Natural killer cell (primary cell): ENCODE measurements around the gene LIFR. TPM values are rescaled to one million over a fixed set of nuclear protein-coding genes. Genes with fewer than 3 reads are reported as not detected.

Source experiments
- ATAC-seq, 3 donors: fragments of 150-1000 bp in 2 of 3; fragments of 200-7000 bp in 1 of 3; cut with Tn5 transposase; 1 replicate in 1 of 3; 2 replicates in 2 of 3; pipeline ENCODE4 v1.10.0; 2021; ENCODE audit warnings: mild to moderate bottlenecking in 2 of 3, moderate library complexity in 2 of 3
- DNase-seq, 2 donors: peaks; one replicate each; pipeline versions ENCODE4 v3.0.0 to v3.0.0-alpha.2; 2013 to 2021; ENCODE audit warnings: mixed read lengths in 1 of 2
- H3K27ac ChIP-seq: one replicate; pipeline ENCODE4 v1.5.1; 2013; ENCODE audit warnings: mild to moderate bottlenecking, low read length
- H3K27me3 ChIP-seq: one replicate; pipeline ENCODE4 v1.6.1; 2013; ENCODE audit warnings: low read length; ENCODE audit not compliant: control insufficient read depth, insufficient read depth
- H3K36me3 ChIP-seq: one replicate; pipeline ENCODE4 v1.6.1; 2013; ENCODE audit warnings: low read length; ENCODE audit not compliant: control insufficient read depth, insufficient read depth
- H3K4me1 ChIP-seq: one replicate; pipeline ENCODE4 v1.6.1; 2013; ENCODE audit warnings: low read length; ENCODE audit not compliant: control insufficient read depth, insufficient read depth
- H3K4me3 ChIP-seq: one replicate; pipeline ENCODE4 v1.5.1; 2013; ENCODE audit warnings: low read length
- H3K9me3 ChIP-seq: one replicate; pipeline ENCODE4 v1.6.1; 2013; ENCODE audit warnings: low read length; ENCODE audit not compliant: control insufficient read depth, insufficient read depth
- H3K27ac Mint-ChIP-seq, 2 donors: one replicate each; pipeline ENCODE4 v1.8.0; 2022; ENCODE audit warnings: mild to moderate bottlenecking in 2 of 2, mixed read lengths in 2 of 2, moderate library complexity in 1 of 2
- H3K27me3 Mint-ChIP-seq, 2 donors: one replicate each; pipeline ENCODE4 v1.8.0; 2022; ENCODE audit warnings: low read depth in 2 of 2, mixed read lengths in 2 of 2
- H3K36me3 Mint-ChIP-seq: one replicate; pipeline ENCODE4 v1.8.0; 2022; ENCODE audit warnings: mixed read lengths
- H3K4me1 Mint-ChIP-seq, 2 donors: one replicate each; pipeline ENCODE4 v1.8.0; 2022; ENCODE audit warnings: mixed read lengths in 2 of 2
- H3K4me3 Mint-ChIP-seq: one replicate; pipeline ENCODE4 v1.8.0; 2022; ENCODE audit warnings: mild to moderate bottlenecking, moderate library complexity, mixed read lengths
- H3K9me3 Mint-ChIP-seq, 2 donors: one replicate each; pipeline ENCODE4 v1.8.0; 2022; ENCODE audit warnings: mixed read lengths in 2 of 2
- CTCF ChIP-seq: fragments of 200-600 bp; IDR thresholded peaks from one replicate; pipeline ENCODE4 v1.8.0; 2022; ENCODE audit warnings: antibody characterized with exemption
- WGBS: methylation state at CpG from one replicate; pipeline ENCODE4 v1.1.7; 2013; ENCODE audit warnings: missing lambda C conversion rate; ENCODE audit not compliant: insufficient coverage; 5-methylcytosine and 5-hydroxymethylcytosine counted together
- intact Hi-C: fragments of 100-400 bp; cut with micrococcal nuclease; formaldehyde crosslinking; loops from one replicate; pipeline ENCODE4 v1.14.2; 2022
- total RNA-seq, 4 donors: library from RNA; stranded (reverse); fragments of 120-200 nt in 1 of 4; gene quantifications; one replicate each; pipeline versions ENCODE4 v1.2.3 to v1.2.4, GENCODE V29; 2013 to 2022

The LIFR gene
- total RNA-seq, 3 donors from 2014 or later (not counting 1 experiment from before 2014, with no cell fraction given), result not detected

DNA sequence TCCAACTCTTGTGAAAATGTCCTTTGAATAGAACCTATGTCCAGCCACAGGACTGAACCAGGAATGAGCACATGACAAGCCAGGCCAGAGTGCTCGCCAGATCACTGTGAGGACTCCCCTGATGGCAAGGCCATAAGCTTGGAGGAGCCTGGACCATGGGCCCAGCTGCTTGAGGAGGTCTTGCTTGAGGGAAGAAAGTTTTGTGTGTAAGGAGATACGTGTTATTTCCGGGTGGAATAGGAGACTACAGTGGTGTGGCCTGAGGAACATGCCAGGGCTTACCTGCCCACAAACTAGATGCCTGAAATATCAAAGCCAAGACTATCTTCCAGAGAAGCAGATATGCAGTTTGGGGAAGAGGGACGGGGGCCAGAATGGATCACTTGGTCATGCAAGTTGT is 84.7 kb downstream of the LIFR start:
- H3K27me3 ChIP-seq, result peaks cover 32% of the 10 kb centered on the region
- Mint-ChIP-seq H3K4me3 (no peak overlapping the region), H3K9me3 (no peaks in the 10 kb centered on the region), H3K27me3 (peaks cover 29 to 55% of the 10 kb centered on the region in 2 donors), H3K4me1 (no peaks in the 10 kb centered on the region), H3K27ac (no peak overlapping the region), H3K36me3 (no peaks in the 10 kb centered on the region)
- no peaks in the 10 kb centered on the region for H3K36me3 ChIP-seq
- DNase-seq (no peak), ATAC-seq (no peak)
- no peak for TF ChIP-seq CTCF
- H3K4me3 ChIP-seq, result no peak overlapping the region
- 71% methylated on average over 4 of the region's 4 CpGs for WGBS
- H3K27ac ChIP-seq, result no peak overlapping the region
- intact Hi-C loops, result no loop called here
- no peaks in the 10 kb centered on the region for H3K4me1 ChIP-seq
- no peaks in the 10 kb centered on the region for H3K9me3 ChIP-seq

GRCh38 chr5:38469707-38470267 is 86.7 kb downstream of the LIFR start:
- Mint-ChIP-seq H3K27ac (no peak overlapping the region), H3K27me3 (peaks cover 28 to 44% of the 10 kb centered on the region in 2 donors), H3K9me3 (no peaks in the 10 kb centered on the region), H3K4me1 (no peaks in the 10 kb centered on the region), H3K36me3 (no peaks in the 10 kb centered on the region), H3K4me3 (no peak overlapping the region)
- no peak for ATAC-seq
- Histone ChIP-seq H3K4me1 (no peaks in the 10 kb centered on the region), H3K27ac (no peak overlapping the region), H3K36me3 (no peaks in the 10 kb centered on the region), H3K9me3 (no peaks in the 10 kb centered on the region), H3K27me3 (peaks cover 16% of the 10 kb centered on the region), H3K4me3 (no peak overlapping the region)
- intact Hi-C loops, result no loop called here
- 89% methylated on average over 10 of the region's 11 CpGs for WGBS
- TF ChIP-seq CTCF, result no peak
- no peak for DNase-seq

DNA sequence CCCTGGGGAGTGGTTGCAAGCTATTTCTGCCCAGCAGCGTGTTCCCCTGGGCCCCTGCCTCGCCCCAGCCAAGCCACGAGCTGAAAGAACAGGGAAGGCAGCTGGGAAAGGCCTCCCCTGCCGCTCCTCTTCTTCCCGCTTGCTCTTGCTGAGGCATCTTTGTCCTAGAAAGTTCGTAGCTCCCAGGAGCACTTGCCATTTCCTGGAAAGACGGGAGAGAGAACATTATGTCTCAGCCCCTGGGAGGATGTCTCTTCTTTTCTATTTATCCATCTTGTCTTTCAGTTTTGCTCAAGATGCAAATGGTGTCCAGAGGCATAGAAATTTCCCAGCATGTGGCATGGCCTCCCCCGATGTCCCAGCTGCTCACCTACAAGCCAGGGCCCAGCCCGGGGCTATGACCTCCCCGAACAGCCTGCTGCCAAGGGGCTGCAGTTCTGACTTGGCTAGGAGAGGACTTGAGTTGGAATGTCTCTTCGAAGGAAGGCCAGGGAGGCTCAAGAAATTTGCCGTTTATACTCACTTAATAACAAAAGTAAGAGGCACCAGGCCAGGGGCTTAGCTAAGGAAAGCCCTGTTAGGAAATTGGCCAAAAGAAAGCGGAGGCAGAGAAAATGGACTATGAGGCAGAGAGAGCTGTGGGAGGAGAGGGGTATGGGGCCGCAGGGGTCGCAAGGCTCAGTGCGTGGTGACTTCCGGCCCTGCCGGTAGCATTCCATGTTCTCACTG is 87.3 kb downstream of the LIFR start:
- no peak overlapping the region for H3K4me3 ChIP-seq
- ATAC-seq (no peak), DNase-seq (no peak)
- H3K4me1 ChIP-seq, result no peaks in the 10 kb centered on the region
- no peaks in the 10 kb centered on the region for H3K36me3 ChIP-seq
- H3K4me1 Mint-ChIP-seq, result no peaks in the 10 kb centered on the region
- H3K27me3 Mint-ChIP-seq, result peaks cover 25 to 38% of the 10 kb centered on the region in 2 donors
- no peaks in the 10 kb centered on the region for H3K9me3 Mint-ChIP-seq
- TF ChIP-seq CTCF, result no peak
- H3K27me3 ChIP-seq, result peaks cover 16% of the 10 kb centered on the region
- H3K27ac ChIP-seq, result no peak overlapping the region
- no peak overlapping the region for H3K4me3 Mint-ChIP-seq
- H3K27ac Mint-ChIP-seq, result no peak overlapping the region
- 86% methylated on average over 18 of the region's 18 CpGs for WGBS
- H3K36me3 Mint-ChIP-seq, result no peaks in the 10 kb centered on the region
- H3K9me3 ChIP-seq, result no peaks in the 10 kb centered on the region
- intact Hi-C loops, result no loop called here
